Stimulated activated CD4-positive, alpha-beta T cell treated with anti-CD3 and anti-CD28 coated beads, Interleukin-15, amount 100 ng/mL, for 24 hours (primary cell): ENCODE measurements around the gene C19orf44.
"Not testable (repeated sequence)": the region's sequence is repeated elsewhere in the genome, so short reads cannot be mapped to it uniquely, and the experiment has no call there.

Source experiments
- DNase-seq: peaks from one replicate; pipeline ENCODE4 v3.0.0-alpha.2; 2020

The C19orf44 gene

GRCh38 chr19:16495982-16496612 is at the start of gene C19orf44, which contains the start of gene CALR3:
TSS of gene C19orf44 (plus strand) at chr19:16496394. CDS start at chr19:16500793, 4,399 bp downstream.
TSS of gene CALR3 (minus strand) at chr19:16496167. CDS start at chr19:16496129, 38 bp downstream.
- peak; percentile 98 for DNase-seq

DNA sequence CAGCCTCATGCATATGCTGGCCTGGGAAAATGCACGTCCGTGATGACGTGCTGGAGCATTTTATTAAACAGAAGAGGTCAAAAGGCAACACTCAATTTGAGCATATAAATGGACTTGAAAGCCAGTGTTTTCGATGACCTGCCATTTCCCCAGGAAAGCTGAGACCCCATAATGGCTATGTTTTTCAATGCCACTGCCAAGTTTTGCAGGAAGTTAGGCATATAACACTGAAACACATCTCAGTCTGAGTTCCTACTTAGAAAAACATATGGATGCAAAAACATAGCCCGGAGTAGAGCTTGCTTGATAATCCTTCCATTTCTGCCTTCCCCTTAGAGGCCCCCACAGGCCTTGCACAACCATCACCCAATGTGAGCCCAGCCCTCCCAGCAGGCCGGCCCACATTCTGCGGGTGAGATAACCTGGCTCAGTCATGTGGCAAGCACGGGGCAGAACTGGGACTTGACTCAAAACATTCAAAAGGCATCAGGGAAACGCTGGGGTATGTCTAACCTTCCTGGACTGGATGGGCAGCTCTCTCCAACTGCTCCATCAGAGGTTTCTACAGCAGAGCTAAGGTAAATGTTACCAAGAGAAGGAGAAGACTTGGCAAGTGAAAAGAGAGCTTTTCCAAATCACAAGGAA is 49.3 kb upstream of the C19orf44 start:
- DNase-seq, result peak; percentile 50

DNA sequence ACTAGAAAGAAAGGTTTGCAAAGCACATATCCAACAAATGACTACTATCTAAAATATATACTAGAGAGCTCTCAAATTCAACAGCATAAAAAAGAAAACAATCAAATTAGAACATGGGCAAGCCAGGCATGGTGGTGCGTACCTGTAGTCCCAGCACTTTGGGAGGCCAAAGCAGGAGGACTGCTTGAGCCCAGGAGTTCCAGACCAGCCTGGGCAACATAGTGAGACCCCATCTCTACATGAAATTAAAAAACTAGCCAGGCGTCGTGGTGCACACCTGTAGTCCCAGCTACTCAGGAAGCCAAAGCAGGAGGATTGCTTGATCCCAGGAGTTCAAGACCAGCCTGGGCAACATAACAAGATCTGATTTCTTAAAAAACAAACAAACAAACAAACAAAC is 47.3 kb upstream of the C19orf44 start:
- not testable (repeated sequence) for DNase-seq

DNA sequence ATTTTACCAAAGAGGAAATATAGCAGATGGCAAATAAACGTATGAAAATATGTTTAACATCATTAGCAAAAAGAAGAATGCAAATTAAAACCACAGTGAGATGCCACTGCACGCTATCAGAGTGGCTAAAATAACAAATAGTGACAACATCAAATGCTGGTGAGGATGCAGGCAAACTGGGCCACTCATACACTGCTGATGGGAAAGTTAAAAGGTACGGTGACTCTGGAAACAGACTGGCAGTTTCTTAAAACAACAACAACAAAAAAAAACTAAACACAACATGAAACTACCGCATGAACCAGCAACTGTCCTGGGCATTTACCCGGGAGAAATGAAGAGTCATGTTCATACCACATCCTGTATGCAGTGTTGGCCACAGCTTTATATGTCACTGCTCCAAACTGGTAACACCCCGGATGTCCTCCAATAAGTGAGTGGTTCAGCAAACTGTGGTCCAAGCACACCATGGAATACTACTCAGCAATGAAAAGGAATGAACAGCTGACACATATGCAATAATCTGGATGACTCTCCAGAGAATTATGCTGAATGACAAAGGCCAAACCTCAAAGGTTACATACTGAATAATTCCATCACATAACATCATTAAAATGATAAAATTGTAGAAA is 46.7 kb upstream of the C19orf44 start:
- DNase-seq, result peak; percentile 19

- DNase-seq, result no peak
Observed at GRCh38 chr19:16452325-16452724, 43.9 kb upstream of the C19orf44 start.

DNA sequence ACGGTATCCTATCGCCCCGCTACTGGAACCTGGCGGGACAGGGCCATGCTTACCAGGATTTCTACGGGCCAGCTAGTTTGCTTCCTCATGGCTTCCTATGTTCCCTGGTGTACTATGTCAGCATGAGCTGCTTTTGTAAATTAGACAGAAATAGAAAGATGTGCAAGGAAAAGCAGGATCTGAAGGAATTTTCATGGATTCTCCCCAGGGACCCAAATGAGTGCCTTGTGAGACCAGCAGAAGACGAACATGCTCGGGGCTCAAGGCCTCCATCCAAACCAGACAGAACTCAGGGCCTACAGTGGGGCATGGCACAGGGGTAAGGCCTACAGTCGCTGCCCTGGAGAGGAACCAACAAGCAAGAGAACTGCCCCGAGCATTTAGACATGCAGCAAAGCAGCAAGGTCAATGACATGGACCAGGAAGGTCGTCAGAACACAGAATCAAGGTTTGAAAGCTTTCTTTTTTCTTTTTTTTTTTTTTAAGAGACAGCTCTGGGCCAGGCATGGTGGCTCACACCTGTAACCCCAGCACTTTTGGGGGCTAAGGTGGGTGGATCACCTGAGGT is 41.8 kb upstream of the C19orf44 start:
- DNase-seq, result no peak

GRCh38 chr19:16455489-16455888 is 40.7 kb upstream of the C19orf44 start:
- DNase-seq, result no peak

DNA sequence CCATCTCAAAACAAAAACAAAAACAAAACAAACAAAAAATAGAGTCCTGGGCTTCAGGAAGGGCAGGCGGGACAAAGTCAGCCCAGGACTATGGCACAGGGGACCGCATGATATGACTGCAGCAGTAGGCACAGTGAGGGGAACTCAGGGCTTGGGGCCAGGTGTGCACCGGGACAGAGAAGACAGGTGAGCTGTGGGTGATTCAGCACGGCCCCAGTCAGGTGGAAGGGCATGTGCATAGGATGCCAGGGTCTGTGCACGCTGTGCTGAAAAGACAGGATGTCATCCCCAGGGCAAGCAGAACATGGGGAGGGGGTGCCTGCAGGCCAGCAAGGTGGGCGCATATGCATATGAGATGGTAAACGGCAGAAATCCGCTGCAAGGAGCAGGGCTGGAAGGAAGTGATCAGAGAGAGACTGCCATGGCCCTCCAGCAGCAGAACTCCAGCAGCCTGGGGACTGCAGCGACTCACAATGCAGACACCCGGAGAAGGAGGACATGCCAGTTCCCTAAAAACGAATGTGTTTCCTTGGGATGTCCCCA is 39.5 kb upstream of the C19orf44 start:
- no peak for DNase-seq

DNA sequence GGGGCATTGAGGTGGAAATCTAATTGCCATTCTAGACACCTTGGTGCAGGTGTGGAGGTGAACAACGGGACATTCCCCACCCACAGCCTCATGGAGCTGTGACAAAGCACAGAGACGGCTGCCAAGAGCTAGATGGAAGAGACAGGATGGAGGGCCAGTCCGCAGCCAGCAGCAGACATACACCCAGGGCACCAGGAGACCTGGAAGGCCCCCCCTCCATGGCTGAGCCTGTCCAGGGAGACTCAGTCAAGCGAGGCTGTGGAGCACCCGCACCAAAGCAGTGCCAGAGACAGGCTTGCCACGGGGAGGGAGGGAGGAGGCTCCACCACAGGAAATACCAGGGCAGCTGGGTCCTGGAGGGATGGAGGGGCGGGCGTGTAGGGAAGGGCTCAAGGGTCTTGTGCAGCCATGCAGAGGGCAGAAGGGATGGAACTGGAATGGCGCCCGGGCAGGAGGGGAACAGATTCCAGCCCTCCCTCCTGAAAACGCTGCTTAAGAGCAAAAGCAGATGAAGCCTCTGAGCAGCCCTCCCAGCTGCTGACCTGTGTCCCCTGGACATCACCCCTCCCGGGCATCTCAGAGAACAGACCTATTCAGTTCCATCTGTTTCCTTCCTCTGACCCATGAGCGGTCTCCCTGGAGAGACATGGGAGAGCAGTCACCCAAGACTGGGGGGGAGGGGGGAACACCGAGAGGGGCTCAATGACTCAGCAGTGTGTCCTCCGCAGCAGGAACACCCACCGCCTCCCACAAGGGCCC is 38.8 kb upstream of the C19orf44 start:
- peak; percentile 20 for DNase-seq

- DNase-seq, result no peak
Observed at GRCh38 chr19:16457954-16458331, 38.3 kb upstream of the C19orf44 start.

- no peak for DNase-seq
Observed at GRCh38 chr19:16458391-16459341, 37.5 kb upstream of the C19orf44 start.

- DNase-seq, result no peak
Observed at GRCh38 chr19:16459680-16460079, 36.5 kb upstream of the C19orf44 start.

DNA sequence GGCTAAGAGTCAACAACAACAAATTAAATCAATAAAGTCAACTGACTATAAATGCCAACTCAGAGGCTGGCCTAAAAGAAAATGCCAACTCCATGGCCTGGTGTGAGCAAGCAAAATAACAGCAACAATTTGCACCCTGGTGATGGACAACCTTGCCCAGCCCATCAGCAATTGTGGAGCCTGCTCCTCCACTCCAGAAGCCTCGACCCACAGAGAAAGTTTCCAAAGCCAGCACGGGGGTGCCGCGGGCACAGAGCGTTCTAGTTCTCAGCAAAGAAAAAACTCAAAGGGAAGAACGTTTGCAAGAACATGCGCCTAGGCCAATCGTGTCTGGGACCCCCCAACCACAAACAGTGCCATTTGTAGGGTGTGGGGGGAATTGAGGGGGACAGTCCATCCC is 35.7 kb upstream of the C19orf44 start:
- no peak for DNase-seq

DNA sequence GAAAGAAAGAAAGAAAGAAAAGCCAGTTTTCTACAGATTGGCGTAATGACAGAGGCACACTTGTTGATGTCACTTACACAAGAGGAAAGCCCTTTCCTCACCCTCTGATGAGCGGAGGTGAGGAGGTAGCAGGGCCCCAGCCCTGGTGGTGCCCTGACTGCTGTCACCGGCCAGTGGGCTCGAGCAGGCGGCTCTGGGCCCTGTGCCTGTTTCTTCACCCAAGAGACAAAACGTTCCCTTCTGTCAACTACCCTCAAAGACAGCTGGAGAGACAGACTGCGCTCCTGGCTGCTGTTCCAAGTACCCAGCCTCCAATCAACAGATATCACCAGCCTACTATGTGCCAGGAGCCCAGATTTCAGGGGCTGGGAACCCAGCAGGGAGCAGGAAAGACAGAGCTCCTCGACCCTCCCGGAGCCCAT is 34.6 kb upstream of the C19orf44 start:
- DNase-seq, result no peak

DNA sequence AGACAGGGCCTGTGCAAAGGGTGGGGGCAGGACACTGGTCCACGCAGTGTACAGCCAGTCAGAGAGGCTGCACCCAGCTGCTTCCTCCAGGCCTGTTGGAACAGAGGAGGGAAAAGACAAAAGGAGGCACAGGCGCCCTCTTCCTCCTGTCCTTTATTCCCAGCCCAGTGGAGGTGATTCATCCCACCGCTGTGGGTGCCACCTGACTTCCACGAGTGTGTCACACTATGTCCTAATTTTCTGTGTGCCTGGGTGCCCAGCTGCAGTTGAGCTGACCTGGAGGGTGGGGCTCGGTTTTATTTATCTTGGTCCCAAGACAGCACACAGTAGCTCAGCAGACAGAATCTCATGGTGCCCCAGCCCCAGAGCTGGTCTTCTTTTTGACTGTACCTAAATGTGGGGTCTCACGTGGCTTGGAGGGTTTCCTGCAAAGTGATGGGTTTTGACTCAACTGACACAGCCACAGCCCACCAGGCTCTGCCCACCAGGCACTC is 33.4 kb upstream of the C19orf44 start:
- no peak for DNase-seq

- DNase-seq, result no peak
Observed at GRCh38 chr19:16463341-16463990, 32.7 kb upstream of the C19orf44 start.

DNA sequence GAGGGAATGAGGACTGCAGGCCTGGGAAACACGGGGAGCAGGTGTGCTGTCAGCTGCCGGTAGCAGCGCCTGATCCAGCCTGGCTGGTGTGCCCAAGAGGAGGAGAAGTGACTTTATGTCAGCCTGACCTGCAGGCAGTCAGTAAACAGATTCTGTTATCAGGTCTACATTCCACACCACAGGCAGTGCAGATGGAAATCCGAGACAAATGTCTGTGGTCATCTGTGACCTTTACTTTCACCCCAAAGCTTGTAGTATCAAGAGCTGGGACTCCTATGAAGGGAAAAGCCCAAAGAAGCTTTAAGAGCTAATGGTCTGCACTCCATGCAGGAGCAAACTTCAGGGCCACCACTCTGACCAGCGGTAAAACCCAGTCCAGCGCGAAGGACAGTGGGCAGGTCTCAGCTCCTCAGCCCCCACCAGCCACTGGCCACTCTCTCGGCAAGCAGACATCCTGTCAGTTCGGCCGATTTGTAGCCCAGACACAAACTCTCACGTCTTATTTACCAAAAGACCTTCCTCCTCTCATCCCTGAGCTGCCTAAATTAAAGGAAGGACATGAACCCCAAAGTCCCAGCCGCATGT is 32.1 kb upstream of the C19orf44 start:
- DNase-seq, result no peak

DNA sequence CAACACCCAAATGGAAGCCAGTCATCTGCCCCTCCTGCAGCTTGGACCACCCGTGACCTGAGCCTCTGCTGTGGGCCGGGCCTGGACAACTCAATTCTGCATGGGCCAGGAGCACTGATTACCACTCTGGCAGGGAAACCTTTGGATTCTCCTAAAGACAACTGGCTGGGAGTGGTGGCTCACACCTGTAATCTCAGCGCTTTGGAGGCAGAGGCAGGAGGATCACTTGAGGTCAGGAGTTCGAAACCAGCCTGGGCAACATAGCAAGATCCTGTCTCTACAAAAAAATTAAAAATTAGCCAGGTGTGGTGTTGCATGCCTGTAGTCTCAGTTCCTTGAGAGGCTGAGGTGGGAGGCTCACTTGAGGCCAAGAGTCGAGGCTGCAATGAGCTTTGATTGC is 31.0 kb upstream of the C19orf44 start:
- no peak for DNase-seq

- DNase-seq, result not testable (repeated sequence)
Observed at GRCh38 chr19:16466802-16467427, 29.3 kb upstream of the C19orf44 start.

DNA sequence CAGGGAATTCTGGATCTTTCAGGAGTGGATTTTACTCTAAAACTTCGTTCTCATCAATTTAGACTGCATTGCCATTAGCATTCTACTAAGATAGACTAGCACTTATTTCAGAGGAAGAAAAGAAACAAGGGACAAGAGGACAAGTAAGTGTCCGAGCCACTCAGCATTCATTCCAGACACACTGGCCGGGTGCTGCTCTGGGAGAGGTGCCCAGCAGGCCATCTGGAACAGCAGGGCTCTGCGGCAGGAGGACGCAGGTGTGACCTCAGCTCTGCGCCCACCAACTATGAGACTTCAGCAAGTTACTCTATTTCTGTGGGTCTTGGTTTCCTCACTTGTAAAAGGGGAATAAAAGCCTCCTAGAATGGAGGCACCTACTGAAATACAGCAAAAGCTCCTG is 28.6 kb upstream of the C19orf44 start:
- no peak for DNase-seq
